ENCODE results near the gene CASR.

Gene CASR

GRCh38 chr3:122283796-122284445 lies 100.5 kb downstream of the CASR start:
- no peak for DNase-seq (ENCODE audit: low read depth)
- Histone ChIP-seq H3K9me3 (ENCODE audit: control insufficient read depth, low read length) (no peaks in the 10 kb centered on the region), H3K36me3 (ENCODE audit: control insufficient read depth, insufficient read depth, low read length, severe bottlenecking) (no peaks in the 10 kb centered on the region), H3K27me3 (replicated peaks; ENCODE audit: control insufficient read depth, insufficient read depth, low read length) (peaks cover 22% of the 10 kb centered on the region), H3K9ac (ENCODE audit: low read length) (no peak overlapping the region), H3K4me3 (ENCODE audit: low read length) (no peak overlapping the region), H3K4me1 (ENCODE audit: control insufficient read depth, insufficient read depth, low read length) (no peaks in the 10 kb centered on the region)

DNA sequence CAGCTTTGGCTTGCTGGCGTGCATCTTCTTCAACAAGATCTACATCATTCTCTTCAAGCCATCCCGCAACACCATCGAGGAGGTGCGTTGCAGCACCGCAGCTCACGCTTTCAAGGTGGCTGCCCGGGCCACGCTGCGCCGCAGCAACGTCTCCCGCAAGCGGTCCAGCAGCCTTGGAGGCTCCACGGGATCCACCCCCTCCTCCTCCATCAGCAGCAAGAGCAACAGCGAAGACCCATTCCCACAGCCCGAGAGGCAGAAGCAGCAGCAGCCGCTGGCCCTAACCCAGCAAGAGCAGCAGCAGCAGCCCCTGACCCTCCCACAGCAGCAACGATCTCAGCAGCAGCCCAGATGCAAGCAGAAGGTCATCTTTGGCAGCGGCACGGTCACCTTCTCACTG lies 101.0 kb downstream of the CASR start:
- H3K4me3 ChIP-seq (ENCODE audit: low read length), result no peak overlapping the region
- H3K27me3 ChIP-seq (replicated peaks; ENCODE audit: control insufficient read depth, insufficient read depth, low read length), result peaks cover 24% of the 10 kb centered on the region
- no peak overlapping the region for H3K9ac ChIP-seq (ENCODE audit: low read length)
- no peak for DNase-seq (ENCODE audit: low read depth)
- H3K4me1 ChIP-seq (ENCODE audit: control insufficient read depth, insufficient read depth, low read length), result peaks cover 5% of the 10 kb centered on the region
- H3K36me3 ChIP-seq (ENCODE audit: control insufficient read depth, insufficient read depth, low read length, severe bottlenecking), result no peaks in the 10 kb centered on the region
- no peaks in the 10 kb centered on the region for H3K9me3 ChIP-seq (ENCODE audit: control insufficient read depth, low read length)

DNA sequence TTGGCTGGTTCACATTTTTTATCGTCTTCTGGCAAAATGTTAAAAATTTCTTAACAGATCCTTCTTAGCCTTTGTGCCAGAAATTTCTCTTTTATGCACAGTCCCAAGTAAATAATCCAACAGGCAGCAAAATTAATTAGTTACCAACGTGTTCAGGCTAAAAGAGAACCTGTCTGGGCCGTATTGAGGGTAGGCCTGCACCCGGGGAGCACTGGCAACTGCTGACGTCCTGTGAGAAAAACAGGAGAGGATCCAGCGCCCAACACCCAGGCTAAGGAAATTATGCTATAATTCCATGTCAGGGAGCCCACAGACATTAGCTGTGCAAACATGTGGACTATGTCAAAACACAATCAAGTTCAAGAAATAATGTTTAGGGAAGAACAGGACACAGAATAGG lies 110.9 kb downstream of the CASR start:
- Histone ChIP-seq H3K27me3 (replicated peaks; ENCODE audit: control insufficient read depth, insufficient read depth, low read length) (peaks cover 4% of the 10 kb centered on the region), H3K36me3 (ENCODE audit: control insufficient read depth, insufficient read depth, low read length, severe bottlenecking) (no peaks in the 10 kb centered on the region), H3K9ac (ENCODE audit: low read length) (peak overlapping the region; percentile 28), H3K4me1 (ENCODE audit: control insufficient read depth, insufficient read depth, low read length) (peaks cover 16% of the 10 kb centered on the region), H3K9me3 (ENCODE audit: control insufficient read depth, low read length) (no peaks in the 10 kb centered on the region), H3K4me3 (ENCODE audit: low read length) (no peak overlapping the region)
- DNase-seq (ENCODE audit: low read depth), result no peak

DNA sequence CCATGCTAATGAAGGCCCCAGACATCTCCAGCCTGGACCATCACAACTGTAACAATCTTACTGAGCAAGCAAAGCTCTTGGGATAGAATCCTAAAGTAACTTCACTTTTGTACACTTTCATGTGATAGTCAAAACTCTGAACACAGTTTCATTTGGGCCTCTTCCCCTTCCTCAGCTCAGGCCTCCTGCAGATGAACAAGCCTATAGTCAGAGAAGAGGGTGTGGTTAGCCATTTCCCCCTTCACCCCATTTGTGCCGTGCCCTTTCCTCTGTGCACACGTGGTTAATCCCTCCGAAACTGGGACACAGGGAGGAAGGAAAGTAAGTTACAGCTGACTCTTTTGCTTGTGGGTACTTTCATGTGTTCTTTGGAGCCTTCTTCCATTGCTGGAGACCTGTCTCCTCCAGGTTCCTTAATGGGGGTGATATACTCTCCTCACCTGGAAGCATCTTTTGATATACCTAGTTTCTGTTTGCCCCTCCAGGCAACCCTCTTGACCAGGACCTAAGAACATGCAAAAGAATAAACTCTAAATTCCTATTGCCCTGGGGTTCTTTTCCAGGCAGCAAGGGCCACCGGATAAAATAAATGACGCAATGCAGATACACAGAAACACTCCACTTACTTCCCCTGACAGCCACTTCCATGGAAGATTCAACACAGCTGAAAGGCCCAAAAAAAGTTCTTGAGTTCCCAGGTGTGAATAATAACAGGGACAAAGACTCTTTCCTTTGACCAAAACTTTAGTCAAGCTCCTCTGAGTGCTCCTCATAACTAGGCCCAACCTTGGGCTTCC lies 112.0 kb downstream of the CASR start:
- no peaks in the 10 kb centered on the region for H3K9me3 ChIP-seq (ENCODE audit: control insufficient read depth, low read length)
- DNase-seq (ENCODE audit: low read depth), result no peak
- peaks cover 3% of the 10 kb centered on the region for H3K27me3 ChIP-seq (replicated peaks; ENCODE audit: control insufficient read depth, insufficient read depth, low read length)
- no peak overlapping the region for H3K9ac ChIP-seq (ENCODE audit: low read length)
- no peak overlapping the region for H3K4me3 ChIP-seq (ENCODE audit: low read length)
- no peaks in the 10 kb centered on the region for H3K36me3 ChIP-seq (ENCODE audit: control insufficient read depth, insufficient read depth, low read length, severe bottlenecking)
- H3K4me1 ChIP-seq (ENCODE audit: control insufficient read depth, insufficient read depth, low read length), result peaks cover 14% of the 10 kb centered on the region

GRCh38 chr3:122298239-122298638 lies 114.8 kb downstream of the CASR start:
- no peak overlapping the region for H3K4me3 ChIP-seq (ENCODE audit: low read length)
- H3K4me1 ChIP-seq (ENCODE audit: control insufficient read depth, insufficient read depth, low read length), result peaks cover 14% of the 10 kb centered on the region
- H3K9ac ChIP-seq (ENCODE audit: low read length), result no peak overlapping the region
- no peaks in the 10 kb centered on the region for H3K27me3 ChIP-seq (replicated peaks; ENCODE audit: control insufficient read depth, insufficient read depth, low read length)
- no peak for DNase-seq (ENCODE audit: low read depth)
- no peaks in the 10 kb centered on the region for H3K36me3 ChIP-seq (ENCODE audit: control insufficient read depth, insufficient read depth, low read length, severe bottlenecking)
- no peaks in the 10 kb centered on the region for H3K9me3 ChIP-seq (ENCODE audit: control insufficient read depth, low read length)

DNA sequence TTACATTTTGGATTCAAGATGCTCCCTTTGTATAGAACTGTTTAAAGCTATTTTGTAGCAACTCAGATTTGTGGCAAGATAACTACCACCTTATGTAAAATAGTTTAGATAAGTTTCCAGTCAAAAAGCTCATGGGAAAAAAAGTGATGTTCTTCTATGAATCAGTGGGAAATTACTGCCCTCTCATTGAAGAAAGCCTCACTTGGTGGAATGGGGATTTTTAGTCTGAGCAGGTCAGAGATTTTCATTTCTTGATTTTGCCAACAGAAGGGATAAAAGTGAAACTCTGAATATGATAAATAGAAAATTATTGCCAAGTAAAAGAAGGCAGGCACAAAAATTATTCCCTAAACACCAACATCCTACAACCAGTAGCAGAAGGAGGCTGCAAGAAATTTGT lies 115.7 kb downstream of the CASR start:
- Histone ChIP-seq H3K4me3 (ENCODE audit: low read length) (no peak overlapping the region), H3K27me3 (replicated peaks; ENCODE audit: control insufficient read depth, insufficient read depth, low read length) (no peaks in the 10 kb centered on the region), H3K9ac (ENCODE audit: low read length) (no peak overlapping the region), H3K9me3 (ENCODE audit: control insufficient read depth, low read length) (no peaks in the 10 kb centered on the region), H3K36me3 (ENCODE audit: control insufficient read depth, insufficient read depth, low read length, severe bottlenecking) (no peaks in the 10 kb centered on the region), H3K4me1 (ENCODE audit: control insufficient read depth, insufficient read depth, low read length) (peaks cover 14% of the 10 kb centered on the region)
- DNase-seq (ENCODE audit: low read depth), result no peak

- Histone ChIP-seq H3K36me3 (ENCODE audit: control insufficient read depth, insufficient read depth, low read length, severe bottlenecking) (no peaks in the 10 kb centered on the region), H3K9ac (ENCODE audit: low read length) (no peak overlapping the region), H3K4me1 (ENCODE audit: control insufficient read depth, insufficient read depth, low read length) (peaks cover 7% of the 10 kb centered on the region), H3K27me3 (replicated peaks; ENCODE audit: control insufficient read depth, insufficient read depth, low read length) (no peaks in the 10 kb centered on the region), H3K4me3 (ENCODE audit: low read length) (no peak overlapping the region), H3K9me3 (ENCODE audit: control insufficient read depth, low read length) (no peaks in the 10 kb centered on the region)
- no peak for DNase-seq (ENCODE audit: low read depth)
Observed at GRCh38 chr3:122299872-122300460, 116.5 kb downstream of the CASR start.

GRCh38 chr3:122301063-122301462 lies 117.6 kb downstream of the CASR start:
- H3K9me3 ChIP-seq (ENCODE audit: control insufficient read depth, low read length), result no peaks in the 10 kb centered on the region
- H3K9ac ChIP-seq (ENCODE audit: low read length), result no peak overlapping the region
- no peaks in the 10 kb centered on the region for H3K4me1 ChIP-seq (ENCODE audit: control insufficient read depth, insufficient read depth, low read length)
- H3K27me3 ChIP-seq (replicated peaks; ENCODE audit: control insufficient read depth, insufficient read depth, low read length), result no peaks in the 10 kb centered on the region
- H3K36me3 ChIP-seq (ENCODE audit: control insufficient read depth, insufficient read depth, low read length, severe bottlenecking), result no peaks in the 10 kb centered on the region
- no peak for DNase-seq (ENCODE audit: low read depth)
- H3K4me3 ChIP-seq (ENCODE audit: low read length), result no peak overlapping the region

- peaks cover 19% of the 10 kb centered on the region for H3K27me3 ChIP-seq (replicated peaks; ENCODE audit: control insufficient read depth, insufficient read depth, low read length)
- DNase-seq (ENCODE audit: low read depth), result no peak
- no peaks in the 10 kb centered on the region for H3K36me3 ChIP-seq (ENCODE audit: control insufficient read depth, insufficient read depth, low read length, severe bottlenecking)
- H3K4me1 ChIP-seq (ENCODE audit: control insufficient read depth, insufficient read depth, low read length), result no peaks in the 10 kb centered on the region
- no peaks in the 10 kb centered on the region for H3K9me3 ChIP-seq (ENCODE audit: control insufficient read depth, low read length)
- H3K4me3 ChIP-seq (ENCODE audit: low read length), result no peak overlapping the region
- no peak overlapping the region for H3K9ac ChIP-seq (ENCODE audit: low read length)
Observed at GRCh38 chr3:122305818-122306621, 122.6 kb downstream of the CASR start.

DNA sequence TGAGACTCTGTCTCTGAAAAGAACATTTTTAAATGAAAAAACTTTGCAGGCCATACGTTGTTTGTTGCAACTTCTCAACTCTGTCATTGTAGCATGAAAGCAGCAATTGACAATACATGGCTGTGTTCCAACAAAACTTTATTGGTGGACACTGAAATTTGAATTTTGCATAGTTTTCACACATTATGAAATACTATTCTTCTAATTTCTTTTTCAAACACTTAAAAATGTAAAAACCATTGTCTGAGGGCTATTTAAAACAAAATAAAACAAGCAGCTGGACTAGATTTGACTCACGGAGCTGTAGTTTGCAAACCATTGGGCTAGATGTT lies 123.1 kb downstream of the CASR start:
- DNase-seq (ENCODE audit: low read depth), result no peak
- Histone ChIP-seq H3K36me3 (ENCODE audit: control insufficient read depth, insufficient read depth, low read length, severe bottlenecking) (no peaks in the 10 kb centered on the region), H3K4me3 (ENCODE audit: low read length) (no peak overlapping the region), H3K9me3 (ENCODE audit: control insufficient read depth, low read length) (no peaks in the 10 kb centered on the region), H3K4me1 (ENCODE audit: control insufficient read depth, insufficient read depth, low read length) (no peaks in the 10 kb centered on the region), H3K9ac (ENCODE audit: low read length) (no peak overlapping the region), H3K27me3 (replicated peaks; ENCODE audit: control insufficient read depth, insufficient read depth, low read length) (peaks cover 21% of the 10 kb centered on the region)

DNA sequence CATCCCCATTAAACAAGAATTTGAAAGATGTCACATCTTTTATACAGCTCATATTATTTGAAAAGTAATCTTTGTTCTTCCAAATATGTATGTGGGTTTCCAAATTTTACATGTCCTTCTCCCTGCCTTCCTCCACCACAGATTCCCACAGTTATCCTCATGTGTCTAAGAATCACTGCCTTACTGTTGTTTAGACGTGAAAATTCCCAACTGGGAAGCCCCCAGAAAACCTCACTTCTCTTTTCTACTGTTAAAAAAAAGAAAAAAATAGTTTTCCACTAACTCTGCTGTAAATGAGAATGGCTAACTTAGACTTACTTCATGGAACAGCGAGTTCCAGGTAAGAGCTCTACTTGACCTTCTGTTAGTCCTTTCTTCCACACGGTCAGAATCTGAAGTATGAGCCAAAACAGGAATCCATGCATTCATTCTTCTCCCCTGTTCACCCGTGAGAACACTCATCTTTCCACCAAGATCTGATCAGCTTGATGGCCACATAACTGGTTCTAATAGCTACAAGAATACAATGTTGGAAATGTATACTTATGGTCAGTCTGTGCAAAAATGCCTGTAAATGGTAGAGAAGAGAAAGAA lies 123.7 kb downstream of the CASR start:
- no peaks in the 10 kb centered on the region for H3K4me1 ChIP-seq (ENCODE audit: control insufficient read depth, insufficient read depth, low read length)
- H3K4me3 ChIP-seq (ENCODE audit: low read length), result no peak overlapping the region
- H3K9me3 ChIP-seq (ENCODE audit: control insufficient read depth, low read length), result no peaks in the 10 kb centered on the region
- H3K9ac ChIP-seq (ENCODE audit: low read length), result no peak overlapping the region
- peaks cover 21% of the 10 kb centered on the region for H3K27me3 ChIP-seq (replicated peaks; ENCODE audit: control insufficient read depth, insufficient read depth, low read length)
- no peak for DNase-seq (ENCODE audit: low read depth)
- no peaks in the 10 kb centered on the region for H3K36me3 ChIP-seq (ENCODE audit: control insufficient read depth, insufficient read depth, low read length, severe bottlenecking)
